ENCODE data around the gene ZNF883. TPM values are rescaled to one million over a fixed set of nuclear protein-coding genes. Genes with fewer than 3 reads are reported as not detected.

Gene ZNF883
- total RNA-seq, 1 donor: 4.4 TPM

GRCh38 chr9:112955550-112955949 is 56.4 kb downstream of the ZNF883 start:
- H3K4me3 ChIP-seq (ENCODE audit: low read depth, low read length): no peak overlapping the region
- DNase-seq (ENCODE audit: low read depth): no peak
- TF ChIP-seq CTCF (IDR thresholded peaks at IDR 0.05; ENCODE audit: insufficient read depth, low read length): no peak

- no peak overlapping the region for H3K4me3 ChIP-seq (ENCODE audit: low read depth, low read length)
- DNase-seq (ENCODE audit: low read depth): no peak
- no peak for TF ChIP-seq CTCF (IDR thresholded peaks at IDR 0.05; ENCODE audit: insufficient read depth, low read length)
These were observed 66.3 kb downstream of the ZNF883 start for GRCh38 chr9:112945620-112946208.

- no peak overlapping the region for H3K4me3 ChIP-seq (ENCODE audit: low read depth, low read length)
- TF ChIP-seq CTCF (IDR thresholded peaks at IDR 0.05; ENCODE audit: insufficient read depth, low read length): no peak
- no peak for DNase-seq (ENCODE audit: low read depth)
These were observed 72.6 kb downstream of the ZNF883 start for GRCh38 chr9:112939418-112939817.

- no peak for DNase-seq (ENCODE audit: low read depth)
- no peak overlapping the region for H3K4me3 ChIP-seq (ENCODE audit: low read depth, low read length)
- no peak for TF ChIP-seq CTCF (IDR thresholded peaks at IDR 0.05; ENCODE audit: insufficient read depth, low read length)
These were observed 78.3 kb downstream of the ZNF883 start for GRCh38 chr9:112933696-112934095.

- peak; percentile 43 for DNase-seq (ENCODE audit: low read depth)
- H3K4me3 ChIP-seq (ENCODE audit: low read depth, low read length): no peak overlapping the region
- TF ChIP-seq CTCF (IDR thresholded peaks at IDR 0.05; ENCODE audit: insufficient read depth, low read length): peak; percentile 25
These were observed 86.8 kb downstream of the ZNF883 start for GRCh38 chr9:112925058-112925641.

- peak; percentile 65 for DNase-seq (ENCODE audit: low read depth)
- no peak overlapping the region for H3K4me3 ChIP-seq (ENCODE audit: low read depth, low read length)
- peak; percentile 67 for TF ChIP-seq CTCF (IDR thresholded peaks at IDR 0.05; ENCODE audit: insufficient read depth, low read length)
These were observed 90.4 kb downstream of the ZNF883 start for GRCh38 chr9:112921549-112921948.

- DNase-seq (ENCODE audit: low read depth): no peak
- H3K4me3 ChIP-seq (ENCODE audit: low read depth, low read length): no peak overlapping the region
- no peak for TF ChIP-seq CTCF (IDR thresholded peaks at IDR 0.05; ENCODE audit: insufficient read depth, low read length)
These were observed 94.0 kb downstream of the ZNF883 start for GRCh38 chr9:112917987-112918362.
